ENCODE measurements around the gene TOX4. TPM values are rescaled to one million over a fixed set of nuclear protein-coding genes. Genes with fewer than 3 reads are reported as not detected.

Gene TOX4
- total RNA-seq, 1 donor from 2014 or later: 35.7 TPM

DNA sequence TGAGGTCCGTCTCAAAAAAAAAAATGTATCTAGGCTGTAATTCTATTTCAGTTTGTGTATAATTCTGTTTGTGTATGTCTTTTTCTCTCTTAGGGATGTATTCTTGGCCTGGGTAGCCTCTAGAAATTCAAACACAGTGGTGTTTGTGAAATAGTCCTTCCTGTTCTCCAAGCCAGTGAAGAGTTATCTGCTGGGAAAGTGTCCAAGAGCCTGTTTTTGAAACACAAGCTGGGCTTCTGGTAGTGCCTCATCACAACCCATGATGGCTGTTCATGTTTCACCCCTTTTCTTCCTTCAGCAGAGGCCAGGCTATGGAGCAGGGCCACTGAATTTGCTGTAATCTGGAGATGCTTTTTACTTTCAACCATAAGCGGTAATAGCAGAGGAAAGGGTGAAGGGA, 19.5 kb downstream of the TOX4 start:
- Histone ChIP-seq H3K9me3 (ENCODE audit: low read depth) (no peaks in the 10 kb centered on the region), H3F3A (ENCODE audit: low read depth) (peaks cover 42% of the 10 kb centered on the region), H3K4me1 (peaks cover 6% of the 10 kb centered on the region), H3K4me2 (no peak overlapping the region), H2AFZ (replicated peaks) (no peak overlapping the region), H3K36me3 (peaks cover 25% of the 10 kb centered on the region), H3K27me3 (no peaks in the 10 kb centered on the region), H4K20me1 (ENCODE audit: low read depth) (no peaks in the 10 kb centered on the region), H3K27ac (no peak overlapping the region), H3K9ac (no peak overlapping the region), H3K79me2 (ENCODE audit: low read depth) (peaks cover 6% of the 10 kb centered on the region), H3K4me3 (no peak overlapping the region)
- Mint-ChIP-seq H3K9me3 (no peaks in the 10 kb centered on the region), H3K27me3 (ENCODE audit: insufficient read depth, low read depth) (peaks cover 3% of the 10 kb centered on the region), H3K36me3 (peaks cover 49% of the 10 kb centered on the region), H3K4me1 (peaks cover 8% of the 10 kb centered on the region), H3K27ac (no peak overlapping the region), H3K4me3 (no peak overlapping the region)
- DNase-seq (ENCODE audit: low spot score): no peak
- TF ChIP-seq EZH2phosphoT487 (IDR thresholded peaks at IDR 0.05) (no peak), CTCF (IDR thresholded peaks at IDR 0.05) (no peak), EZH2 (IDR thresholded peaks at IDR 0.05) (no peak)

- peak; percentile 85 for DNase-seq (ENCODE audit: low spot score)
- H3K27ac Mint-ChIP-seq: peak overlapping the region; percentile 39
Observed at GRCh38 chr14:21498540-21499526, 21.8 kb downstream of the TOX4 start.

GRCh38 chr14:21501568-21501967, 24.6 kb downstream of the TOX4 start:
- no peak overlapping the region for H3K4me3 ChIP-seq
- peaks cover 18% of the 10 kb centered on the region for H3K36me3 ChIP-seq
- H3K27ac ChIP-seq: no peak overlapping the region
- H4K20me1 ChIP-seq (ENCODE audit: low read depth): no peaks in the 10 kb centered on the region
- DNase-seq (ENCODE audit: low spot score): no peak
- TF ChIP-seq EZH2phosphoT487 (IDR thresholded peaks at IDR 0.05): no peak
- no peak for TF ChIP-seq CTCF (IDR thresholded peaks at IDR 0.05)
- no peak for TF ChIP-seq EZH2 (IDR thresholded peaks at IDR 0.05)
- peaks cover 6% of the 10 kb centered on the region for H3K4me1 ChIP-seq
- no peak overlapping the region for H3K9ac ChIP-seq
- peaks cover 54% of the 10 kb centered on the region for H3K79me2 ChIP-seq (ENCODE audit: low read depth)
- no peak overlapping the region for H2AFZ ChIP-seq (replicated peaks)
- no peaks in the 10 kb centered on the region for H3K9me3 ChIP-seq (ENCODE audit: low read depth)
- Mint-ChIP-seq H3K4me3 (no peak overlapping the region), H3K9me3 (no peaks in the 10 kb centered on the region), H3K27ac (no peak overlapping the region), H3K36me3 (peaks cover 38% of the 10 kb centered on the region), H3K27me3 (ENCODE audit: insufficient read depth, low read depth) (peaks cover 2% of the 10 kb centered on the region), H3K4me1 (peaks cover 8% of the 10 kb centered on the region)
- no peak overlapping the region for H3K4me2 ChIP-seq
- H3F3A ChIP-seq (ENCODE audit: low read depth): peaks cover 54% of the 10 kb centered on the region
- no peaks in the 10 kb centered on the region for H3K27me3 ChIP-seq

More at GRCh38 chr14:21498540-21499526, 21.8 kb downstream of the TOX4 start:
- peaks cover 8% of the 10 kb centered on the region for H3K4me1 Mint-ChIP-seq
- Histone ChIP-seq H2AFZ (replicated peaks) (no peak overlapping the region), H3K79me2 (ENCODE audit: low read depth) (peaks cover 27% of the 10 kb centered on the region), H3K27me3 (no peaks in the 10 kb centered on the region), H3K4me3 (no peak overlapping the region), H4K20me1 (ENCODE audit: low read depth) (no peaks in the 10 kb centered on the region), H3K4me1 (peaks cover 6% of the 10 kb centered on the region), H3K27ac (peak overlapping the region; percentile 67), H3K4me2 (no peak overlapping the region), H3K9me3 (ENCODE audit: low read depth) (no peaks in the 10 kb centered on the region), H3F3A (ENCODE audit: low read depth) (peaks cover 54% of the 10 kb centered on the region), H3K9ac (no peak overlapping the region), H3K36me3 (peaks cover 25% of the 10 kb centered on the region)
- peaks cover 3% of the 10 kb centered on the region for H3K27me3 Mint-ChIP-seq (ENCODE audit: insufficient read depth, low read depth)
- TF ChIP-seq EZH2 (IDR thresholded peaks at IDR 0.05) (no peak), EZH2phosphoT487 (IDR thresholded peaks at IDR 0.05) (no peak), CTCF (IDR thresholded peaks at IDR 0.05) (peak; percentile 72)
- H3K9me3 Mint-ChIP-seq: no peaks in the 10 kb centered on the region
- peaks cover 52% of the 10 kb centered on the region for H3K36me3 Mint-ChIP-seq
- H3K4me3 Mint-ChIP-seq: no peak overlapping the region
